Fibroblast of skin of right quadriceps (primary cell): ENCODE data around the gene NMB.

Experiments
- DNase-seq: peaks from one replicate; pipeline ENCODE4 v3.0.0-alpha.2; 2013

The NMB gene

GRCh38 chr15:84609818-84610525, 48.0 kb downstream of the NMB start:
- DNase-seq = no peak

GRCh38 chr15:84608707-84609284, 49.2 kb downstream of the NMB start:
- no peak for DNase-seq

- DNase-seq = no peak
Observed at GRCh38 chr15:84606653-84607120, 51.3 kb downstream of the NMB start.

DNA sequence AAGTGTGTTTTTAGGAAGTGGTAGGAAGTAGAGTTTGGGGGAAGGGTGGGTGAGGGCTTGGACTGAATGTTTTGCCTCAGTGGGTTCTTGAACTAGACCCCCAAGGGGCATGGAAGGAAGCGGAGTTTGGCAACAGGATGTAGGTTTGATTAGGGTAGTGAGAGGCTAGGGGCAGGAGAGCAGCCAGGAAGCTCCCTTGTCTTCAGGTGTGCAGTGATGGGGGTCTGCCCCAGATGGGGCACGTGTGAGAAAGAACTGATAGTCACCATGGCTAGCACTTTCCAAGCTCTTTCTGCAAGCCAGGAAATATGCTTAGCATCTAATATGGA, 52.5 kb downstream of the NMB start:
- no peak for DNase-seq
